GM18507 (cell line): Measurements from ENCODE around the gene PDXDC1.
"Not testable (repeated sequence)": the region's sequence is repeated elsewhere in the genome, so short reads cannot be mapped to it uniquely, and the experiment has no call there.

ENCODE experiments used
- DNase-seq: peaks from one replicate; pipeline ENCODE4 v3.0.0; 2011; ENCODE audit warnings: low read depth; ENCODE audit not compliant: insufficient read length; ENCODE audit errors: extremely low spot score
- FAIRE-seq: peaks from 2 replicates; lab custom pipeline; 2011; peaks lifted over from hg19 to GRCh38; lab: Jason Lieb, UNC

Gene PDXDC1

GRCh38 chr16:15002448-15002847 lies 27.6 kb downstream of the PDXDC1 start:
- peak; percentile 21 for FAIRE-seq
- not testable (repeated sequence) for DNase-seq

DNA sequence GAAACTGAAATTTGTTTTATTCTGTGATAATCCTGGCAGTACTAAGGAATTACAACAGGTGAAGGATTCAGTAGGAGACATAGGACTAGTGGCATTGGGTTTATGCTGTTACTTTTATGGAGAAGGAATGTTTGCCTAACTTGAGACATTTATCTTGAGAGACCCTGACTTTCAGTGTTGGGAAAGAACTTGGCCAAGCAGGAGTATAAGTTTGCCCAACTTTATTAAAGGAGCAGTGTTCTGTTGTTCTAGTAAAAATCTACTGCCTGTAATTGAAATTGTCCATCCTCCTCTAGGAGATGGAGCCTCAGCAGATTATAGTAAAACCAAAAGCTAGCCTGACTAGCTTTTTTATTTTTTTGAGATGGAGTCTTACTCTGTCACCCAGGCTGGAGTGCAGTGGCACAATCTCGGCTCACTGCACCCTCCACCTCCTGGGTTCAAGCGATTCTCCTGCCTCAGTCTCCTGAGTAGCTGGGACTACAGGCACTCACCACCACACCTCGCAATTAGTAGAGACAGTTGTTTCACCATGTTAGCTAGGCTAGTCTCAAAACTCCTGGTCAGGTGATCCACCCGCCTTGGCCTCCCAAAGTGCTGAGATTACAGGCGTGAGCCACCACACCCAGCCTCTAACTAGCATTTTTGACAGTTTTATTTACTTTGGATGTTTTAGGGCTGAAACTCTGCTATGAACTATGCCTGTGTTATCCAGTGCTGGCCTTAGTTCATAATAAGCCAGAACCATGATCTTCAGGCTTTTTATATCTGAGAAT lies 30.7 kb downstream of the PDXDC1 start:
- FAIRE-seq, DNase-seq: not testable (repeated sequence)

DNA sequence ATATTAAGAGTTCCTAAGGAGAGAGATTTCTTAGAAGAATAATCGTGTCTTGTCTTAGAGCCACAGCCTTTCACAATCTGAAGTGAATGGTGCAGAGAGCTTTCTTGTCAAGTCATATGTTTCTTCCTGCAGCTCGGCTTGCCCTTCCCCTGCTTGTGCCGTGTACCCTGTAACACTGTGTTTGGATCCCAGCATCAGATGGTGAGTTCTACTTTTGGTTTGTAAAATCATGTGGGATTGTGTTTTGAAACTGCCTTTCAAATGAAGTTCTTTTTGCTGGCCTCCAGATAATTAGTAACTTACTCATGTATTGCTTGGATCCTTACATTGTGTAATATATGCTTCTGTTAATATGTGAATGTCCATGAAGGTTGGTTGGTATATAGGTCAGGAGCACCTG lies 33.8 kb downstream of the PDXDC1 start:
- FAIRE-seq, DNase-seq: not testable (repeated sequence)

DNA sequence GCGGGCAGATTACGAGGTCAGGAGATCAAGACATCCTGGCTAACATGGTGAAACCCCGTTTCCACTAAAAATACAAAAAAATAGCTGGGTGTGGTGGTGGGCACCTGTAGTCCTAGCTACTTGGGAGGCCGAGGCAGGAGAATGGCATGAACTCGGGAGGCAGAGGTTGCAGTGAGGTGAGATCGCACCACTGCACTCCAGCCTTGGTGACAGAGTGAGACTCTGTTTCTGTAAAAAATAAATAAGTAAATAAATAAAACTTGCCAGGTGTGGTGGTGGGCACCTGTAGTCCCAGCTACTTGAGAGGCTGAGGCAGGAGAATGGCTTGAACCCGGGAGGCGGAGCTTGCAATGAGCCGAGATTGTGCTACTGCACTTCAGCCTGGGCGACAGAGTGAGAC lies 38.1 kb downstream of the PDXDC1 start:
- FAIRE-seq, DNase-seq: not testable (repeated sequence)

GRCh38 chr16:15015671-15016070 lies 40.8 kb downstream of the PDXDC1 start:
- not testable (repeated sequence) for FAIRE-seq, DNase-seq

DNA sequence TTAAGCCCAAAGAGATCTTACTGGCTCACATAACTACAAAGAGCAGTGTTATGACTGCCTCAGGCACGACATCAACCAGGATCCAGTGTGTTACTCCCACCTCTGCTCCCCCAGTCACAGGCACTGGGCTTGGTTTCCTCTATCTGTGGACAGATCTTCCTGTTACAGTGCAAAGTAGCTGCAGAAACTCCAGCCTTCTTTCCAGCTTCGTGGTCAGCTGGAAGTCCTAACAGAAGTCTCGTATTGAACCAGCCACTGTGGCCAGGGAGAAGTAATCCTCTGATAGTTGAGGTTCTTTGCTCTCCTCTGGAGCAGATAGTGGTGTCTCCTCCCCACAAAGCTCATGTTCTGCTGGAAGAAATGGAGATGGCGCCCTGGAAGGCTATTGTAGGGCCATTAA lies 41.5 kb downstream of the PDXDC1 start:
- not testable (repeated sequence) for DNase-seq, FAIRE-seq

DNA sequence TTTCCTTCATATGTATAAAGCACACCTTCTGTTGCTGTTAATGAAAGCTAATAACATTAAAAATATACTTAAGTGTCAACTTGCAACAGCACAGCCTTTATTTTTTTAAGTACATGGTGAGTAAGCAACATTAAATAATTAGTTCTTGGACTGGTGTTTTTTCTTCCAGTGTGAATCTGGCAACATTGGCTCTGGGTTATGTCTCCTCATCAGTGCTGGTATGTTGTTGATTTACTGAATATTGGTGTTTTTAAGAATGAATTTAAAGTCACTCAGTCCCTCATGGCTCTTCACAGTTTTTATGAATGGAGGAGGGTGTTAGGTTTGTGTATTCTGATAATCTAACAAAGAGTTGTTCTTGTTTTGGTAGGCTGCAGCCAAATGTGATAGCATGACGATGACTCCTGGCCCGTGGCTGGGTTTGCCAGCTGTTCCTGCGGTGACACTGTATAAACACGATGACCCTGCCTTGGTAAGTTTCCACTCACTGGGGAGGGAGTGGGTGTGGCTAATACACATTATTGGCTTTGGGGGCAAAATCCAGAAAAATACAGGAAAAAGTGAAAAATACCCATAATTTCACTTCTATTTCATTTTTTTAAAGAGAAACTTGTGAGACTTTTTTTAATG lies 42.2 kb downstream of the PDXDC1 start:
- not testable (repeated sequence) for DNase-seq, FAIRE-seq

GRCh38 chr16:15021429-15021828 lies 46.6 kb downstream of the PDXDC1 start:
- not testable (repeated sequence) for DNase-seq, FAIRE-seq

DNA sequence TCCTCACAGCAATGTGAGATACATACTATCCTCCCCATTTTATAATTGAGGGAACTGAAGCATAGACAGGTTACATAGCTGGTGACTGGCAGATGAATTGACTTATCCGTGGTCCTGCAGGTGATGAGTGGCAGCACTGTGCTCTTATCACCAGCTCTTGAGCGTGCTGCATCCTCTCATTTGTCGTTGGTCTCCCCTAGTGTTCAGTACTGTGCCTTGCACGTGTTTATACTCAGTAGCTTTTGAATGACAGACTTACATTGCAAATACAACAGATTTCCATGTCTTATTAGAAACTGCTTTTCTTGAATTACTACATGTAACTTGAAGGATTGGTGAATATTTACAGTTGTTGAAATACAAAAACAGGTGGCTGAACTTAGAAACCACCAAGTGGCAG lies 47.4 kb downstream of the PDXDC1 start:
- DNase-seq: not testable (repeated sequence)
- peak; percentile 59 for FAIRE-seq

GRCh38 chr16:15023381-15024077 lies 48.7 kb downstream of the PDXDC1 start:
- FAIRE-seq, DNase-seq: not testable (repeated sequence)

GRCh38 chr16:15024858-15025199 lies 50.0 kb downstream of the PDXDC1 start:
- not testable (repeated sequence) for FAIRE-seq, DNase-seq

DNA sequence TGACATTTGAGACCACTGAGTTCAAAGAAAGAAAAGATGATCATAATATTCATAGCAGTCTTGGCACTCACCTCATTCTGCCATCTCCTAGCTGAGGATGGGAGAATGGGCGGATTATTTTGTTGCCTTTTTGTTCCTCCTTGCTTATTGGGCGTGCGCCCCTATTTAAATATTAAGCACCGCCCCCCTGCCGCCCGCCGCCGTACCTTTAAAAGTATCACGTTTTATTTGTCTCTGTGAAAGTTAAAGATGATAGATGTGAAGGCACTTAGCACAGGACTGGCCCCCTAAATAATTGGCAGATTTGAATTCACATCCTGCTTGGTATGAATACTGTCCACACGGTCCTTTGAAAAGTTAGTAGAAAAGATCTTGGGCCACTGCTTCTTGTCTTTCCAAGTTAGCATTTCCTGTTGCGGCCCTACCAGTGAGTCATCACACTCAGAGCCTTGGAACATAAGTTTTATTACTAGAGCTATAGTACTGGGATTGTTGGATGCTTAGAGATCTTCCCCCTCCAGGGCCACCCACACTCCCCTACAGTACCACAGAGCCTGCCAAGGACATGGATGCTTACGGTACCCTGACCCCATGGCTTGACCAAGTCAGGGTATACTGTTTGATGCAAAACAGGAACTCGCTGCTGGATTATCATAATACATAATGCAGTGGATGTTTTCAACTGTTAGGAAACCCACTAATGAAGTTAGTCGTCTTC lies 50.6 kb downstream of the PDXDC1 start:
- DNase-seq, FAIRE-seq: not testable (repeated sequence)

DNA sequence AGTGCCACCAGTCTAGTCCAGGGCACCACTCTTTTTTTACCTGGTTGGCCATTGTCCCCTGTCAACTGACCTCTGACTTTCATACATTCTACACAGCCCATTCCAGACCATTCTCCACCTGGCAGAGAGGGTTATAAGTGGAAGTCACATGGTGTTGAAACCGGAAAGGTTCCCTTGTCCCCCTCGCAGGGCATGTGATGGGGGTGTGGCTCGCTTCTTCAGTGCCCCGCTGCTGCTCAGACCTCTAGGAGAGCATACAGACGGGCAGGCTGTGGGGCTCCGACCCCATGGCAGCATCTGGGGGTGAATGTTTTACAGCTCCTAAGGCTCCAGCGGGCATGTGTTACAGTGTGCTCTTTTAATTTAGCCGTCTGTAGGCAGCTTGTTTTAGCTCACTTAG lies 52.2 kb downstream of the PDXDC1 start:
- not testable (repeated sequence) for FAIRE-seq, DNase-seq

DNA sequence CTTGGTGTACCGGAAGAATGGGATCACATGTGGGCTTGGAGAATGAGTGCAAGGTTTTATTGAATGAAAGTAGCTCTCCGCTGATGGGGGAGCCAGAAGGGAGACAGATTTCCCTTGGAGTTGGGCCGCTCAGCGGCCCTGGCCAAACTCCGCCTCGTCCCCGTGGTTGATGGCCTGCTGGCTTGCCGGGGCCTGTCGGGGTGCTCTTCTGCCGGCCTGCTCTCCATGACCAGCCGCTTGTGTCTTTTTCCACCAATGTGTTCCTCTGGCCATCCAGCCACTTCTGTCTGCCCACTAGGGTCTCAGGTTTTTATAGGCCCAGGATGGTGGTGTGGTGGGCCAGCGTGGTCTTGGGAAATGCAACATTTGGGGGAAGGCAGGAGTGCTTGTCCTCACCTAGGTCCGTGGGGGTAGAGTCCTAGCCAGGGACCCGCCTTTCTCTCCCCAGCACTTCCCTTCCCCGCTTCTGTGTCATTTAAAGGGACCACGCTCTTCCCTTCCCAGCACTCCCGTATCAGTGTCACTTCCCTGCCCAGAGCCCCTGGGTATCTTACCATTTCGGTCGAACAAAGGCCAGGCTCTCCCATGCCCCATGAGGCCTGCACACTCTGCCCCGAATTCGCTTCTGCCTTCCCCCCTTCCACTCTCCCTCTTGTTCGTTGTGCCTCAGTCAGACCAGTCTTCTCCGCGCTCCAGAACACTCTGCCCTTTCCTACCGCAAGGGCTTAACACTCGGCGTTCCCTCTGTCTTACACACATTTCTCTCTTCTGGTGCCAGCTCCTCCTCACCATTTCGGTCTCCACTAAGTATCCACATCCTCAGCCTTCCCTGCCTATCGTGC lies 52.9 kb downstream of the PDXDC1 start:
- not testable (repeated sequence) for FAIRE-seq, DNase-seq

GRCh38 chr16:15028345-15028715 lies 53.5 kb downstream of the PDXDC1 start:
- not testable (repeated sequence) for FAIRE-seq, DNase-seq

DNA sequence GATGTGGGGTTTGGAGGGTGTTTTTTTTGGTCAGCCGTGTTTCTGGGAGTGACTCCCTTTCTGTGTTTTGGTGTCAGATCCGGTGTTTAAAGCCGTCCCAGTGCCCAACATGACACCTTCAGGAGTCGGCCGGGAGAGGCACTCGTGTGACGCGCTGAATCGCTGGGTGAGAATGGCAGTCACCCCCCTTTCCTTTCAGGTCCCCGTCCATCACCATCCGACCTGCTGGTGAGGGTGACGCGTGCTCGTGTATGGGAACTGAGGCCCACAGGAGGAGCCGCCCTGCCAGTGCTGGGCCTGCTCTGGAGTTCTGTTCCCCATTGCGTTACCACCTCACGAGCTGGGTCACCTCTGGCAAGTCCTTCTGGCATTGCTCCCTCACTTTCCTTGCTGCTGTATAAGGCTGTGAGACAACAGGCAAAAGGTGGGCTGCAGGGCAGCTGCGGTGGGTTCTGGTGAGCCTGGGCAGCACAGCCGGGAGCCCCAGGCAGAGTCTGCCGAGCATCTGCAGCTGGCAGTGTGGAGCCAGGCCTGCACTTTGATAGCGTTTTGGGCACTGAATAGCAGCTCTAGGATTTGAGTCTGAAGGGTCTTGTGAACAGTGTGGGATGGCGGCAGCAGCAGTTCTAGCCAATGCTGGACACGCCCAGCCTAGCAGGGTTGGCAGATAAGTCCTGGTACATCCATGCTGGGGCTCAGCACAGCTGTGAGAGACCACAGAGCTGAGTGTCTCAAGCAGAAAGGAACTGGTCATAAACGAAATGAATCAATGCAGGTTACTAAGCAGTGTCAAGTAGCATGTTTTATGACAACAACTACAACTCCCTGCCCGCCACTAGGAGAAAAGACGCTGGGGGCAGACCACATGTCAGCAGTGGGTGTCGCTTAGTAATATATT lies 54.2 kb downstream of the PDXDC1 start:
- DNase-seq, FAIRE-seq: not testable (repeated sequence)

GRCh38 chr16:15029749-15030148 lies 54.9 kb downstream of the PDXDC1 start:
- not testable (repeated sequence) for DNase-seq, FAIRE-seq

- DNase-seq (no peak), FAIRE-seq (no peak)
Observed at GRCh38 chr16:15031179-15031578, 56.4 kb downstream of the PDXDC1 start.
